Measurements from ENCODE around the gene EPS8L2. TPM values are rescaled to one million over a fixed set of nuclear protein-coding genes. Genes with fewer than 3 reads are reported as not detected.

EPS8L2 gene
- total and polyA plus RNA-seq, 2 of the 8 experiments (the other 6 are each of a cell fraction or from before 2014, with no cell fraction given) = 38.5 to 57.0 TPM

DNA sequence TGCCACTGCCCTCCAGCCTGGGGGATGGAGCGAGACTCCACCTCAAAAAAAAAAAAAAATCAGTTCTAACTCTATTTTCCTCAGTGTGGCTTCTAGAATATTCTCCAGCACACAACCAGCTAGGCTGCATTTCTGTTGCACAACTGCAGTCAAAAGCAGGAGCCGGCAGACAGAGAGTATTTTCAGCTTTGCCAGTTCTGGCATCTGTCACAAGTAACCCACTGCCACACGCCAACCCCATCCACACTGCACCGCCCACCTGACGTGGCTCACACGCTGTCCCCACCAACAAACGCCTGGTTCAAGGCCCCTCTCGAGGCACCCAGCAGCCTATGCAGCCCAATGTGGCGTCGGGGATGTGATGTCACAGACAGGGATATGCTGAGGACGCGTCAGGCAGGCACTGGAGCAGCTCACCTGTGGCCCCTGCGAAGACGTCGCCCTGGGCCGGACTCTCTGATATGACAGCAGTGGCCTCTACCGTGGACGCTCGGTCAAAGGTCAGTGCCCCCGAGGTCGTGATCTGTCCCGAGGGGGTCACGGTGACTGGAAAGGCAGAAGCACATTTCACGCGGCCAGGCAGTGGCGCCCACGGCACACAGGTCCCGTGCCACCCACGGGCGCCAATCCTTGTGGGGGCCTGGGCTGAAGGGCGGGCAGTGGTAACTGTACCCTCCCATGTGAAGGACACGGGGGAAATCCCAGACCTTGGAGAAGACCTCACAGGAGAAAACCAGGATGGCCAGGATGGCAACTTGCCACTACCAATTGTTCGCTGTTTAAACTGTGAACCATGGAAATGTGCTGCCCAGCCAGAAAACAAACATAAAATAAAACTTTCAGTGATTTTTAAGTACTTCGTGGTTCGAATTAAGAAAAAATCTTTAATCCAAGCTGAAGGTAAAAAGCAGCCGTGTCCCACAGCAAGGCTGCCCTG, 26.5 kb upstream of the EPS8L2 start:
- Histone ChIP-seq H3K27ac (ENCODE audit: low read depth, low read length) (no peak overlapping the region), H2BK5ac (ENCODE audit: low read depth, low read length) (no peak overlapping the region), H3K36me3 (ENCODE audit: control insufficient read depth in 2 of 4, insufficient read depth in 4 of 4, low read length in 3 of 4) (peaks cover 2 to 30% (median 15%) of the 10 kb centered on the region in 4 experiments; a peak in 7 of 8 replicates), H3K27me3 (replicated peaks in 1 of 4; ENCODE audit: control insufficient read depth in 3 of 4, extremely low read depth in 1 of 4, insufficient read depth in 3 of 4, low read length in 3 of 4) (no peaks in the 10 kb centered on the region), H4K5ac (ENCODE audit: insufficient read length, low read depth, low read length) (no peak overlapping the region), H2AK5ac (ENCODE audit: low read depth, low read length) (no peak overlapping the region), H3K9me3 (ENCODE audit: insufficient read depth in 2 of 2, low read depth in 1 of 2, low read length in 1 of 2) (no peaks in the 10 kb centered on the region), H3K4ac (replicated peaks; ENCODE audit: insufficient read length, low read depth, low read length) (no peak overlapping the region), H2BK20ac (ENCODE audit: low read length) (no peak overlapping the region), H2AFZ (ENCODE audit: low read length) (no peak overlapping the region), H3K18ac (ENCODE audit: extremely low read depth, low read length) (no peak overlapping the region), H4K91ac (replicated peaks; ENCODE audit: insufficient read length, low read length) (no peak overlapping the region), H3K56ac (replicated peaks; ENCODE audit: insufficient read length, low read depth, low read length) (no peak overlapping the region), H3K4me1 (replicated peaks in 1 of 4; ENCODE audit: control insufficient read depth in 3 of 4, insufficient read depth in 4 of 4, low read length in 3 of 4) (no peaks in the 10 kb centered on the region; a peak in 2 of 7 replicates), H4K20me1 (replicated peaks in 1 of 2; ENCODE audit: control insufficient read depth in 1 of 2, insufficient read depth in 2 of 2, low read length in 2 of 2) (peaks cover 0 to 4% of the 10 kb centered on the region in 2 experiments), H3K4me3 (ENCODE audit: extremely low read depth in 1 of 4, insufficient read depth in 2 of 4, low read depth in 3 of 4, low read length in 4 of 4) (no peak overlapping the region), H3K79me1 (ENCODE audit: low read depth, low read length) (no peaks in the 10 kb centered on the region; the same call in 1 of the 2 replicates), H3K23ac (ENCODE audit: insufficient read length) (no peak overlapping the region), H4K8ac (ENCODE audit: extremely low read depth, insufficient read depth, low read length) (no peak overlapping the region; the same call in 1 of the 2 replicates), H2BK12ac (ENCODE audit: low read depth, low read length) (no peak overlapping the region), H3K23me2 (ENCODE audit: low read depth, low read length) (no peaks in the 10 kb centered on the region), H2BK120ac (replicated peaks; ENCODE audit: low read depth, low read length) (no peak overlapping the region), H3K4me2 (ENCODE audit: insufficient read depth in 1 of 2, low read depth in 2 of 2, low read length in 2 of 2) (no peak overlapping the region), H3K14ac (ENCODE audit: insufficient read length) (no peak overlapping the region), H3K9ac (replicated peaks in 1 of 4; ENCODE audit: extremely low read depth in 1 of 4, low read depth in 3 of 4, low read length in 3 of 4) (no peak overlapping the region), H2BK15ac (ENCODE audit: low read length) (no peak overlapping the region), H3K79me2 (ENCODE audit: control insufficient read depth in 1 of 2, insufficient read depth in 2 of 2, low read length in 2 of 2) (no peaks in the 10 kb centered on the region)
- WGBS, 2 experiments (ENCODE audit: extremely low coverage in 1 of 2, insufficient coverage in 1 of 2, insufficient read length in 1 of 2, insufficient replicate concordance in 2 of 2, low coverage in 1 of 2, low lambda C conversion rate in 2 of 2, missing lambda C conversion rate in 1 of 2) = 96% methylated on average over 36 of the region's 36 CpGs; no CpG with 5 or more reads in 1 of the 2 experiments
- ChIA-PET CTCF (ENCODE audit: partially characterized antibody) (interaction anchor here (0.7 to 3.6 kb wide), 10 partner anchors 12 to 76 kb away, joined by 3 to 13 read pairs (median 4); no protein-coding TSS in a partner anchor), POLR2A (ENCODE audit: partially characterized antibody) (interaction anchor here (0.5 to 2.6 kb wide), 4 partner anchors 11 to 26 kb away, joined by 3 to 9 read pairs (median 4); partner anchors contain the start of gene EPS8L2)
- DNase-seq (ENCODE audit: low read depth in 1 of 2, low spot score in 2 of 2) (no peak), FAIRE-seq (no peak)
- TF ChIP-seq RFX5 (IDR thresholded peaks at IDR 0.05; ENCODE audit: borderline replicate concordance, low read depth, low read length) (no peak), KDM1A (IDR thresholded peaks at IDR 0.05; ENCODE audit: borderline replicate concordance, low read length) (no peak), EP300 (IDR thresholded peaks at IDR 0.05; ENCODE audit: borderline replicate concordance in 1 of 2, low read depth in 2 of 2, low read length in 2 of 2) (no peak), TAF1 (IDR thresholded peaks at IDR 0.05; ENCODE audit: low read depth, low read length) (no peak), KDM5A (IDR thresholded peaks at IDR 0.05; ENCODE audit: low read length) (no peak), POLR2A (IDR thresholded peaks at IDR 0.05; ENCODE audit: control extremely low read depth in 1 of 2, low read depth in 2 of 2, low read length in 2 of 2) (no peak), BRCA1 (IDR thresholded peaks at IDR 0.05; ENCODE audit: low read depth, low read length) (no peak), RXRA (IDR thresholded peaks at IDR 0.05; ENCODE audit: insufficient read depth, low read depth, low read length) (no peak)

All from H1 (cell line).